CD4-positive, alpha-beta T cell treated with Interleukin-1 beta for 1 hour (primary cell): ENCODE results near the gene IGFN1.
"Not testable (repeated sequence)": the region's sequence is repeated elsewhere in the genome, so short reads cannot be mapped to it uniquely, and the experiment has no call there.

Source experiments
- DNase-seq, 2 donors: peaks; one replicate each; pipeline ENCODE4 v3.0.0-alpha.2; 2020 to 2022

The IGFN1 gene

GRCh38 chr1:201251851-201252430, 61.3 kb downstream of the IGFN1 start:
- no peak for DNase-seq

GRCh38 chr1:201252944-201253371, 62.3 kb downstream of the IGFN1 start:
- DNase-seq, result no peak

GRCh38 chr1:201253411-201253810, 62.8 kb downstream of the IGFN1 start:
- DNase-seq, result no peak

DNA sequence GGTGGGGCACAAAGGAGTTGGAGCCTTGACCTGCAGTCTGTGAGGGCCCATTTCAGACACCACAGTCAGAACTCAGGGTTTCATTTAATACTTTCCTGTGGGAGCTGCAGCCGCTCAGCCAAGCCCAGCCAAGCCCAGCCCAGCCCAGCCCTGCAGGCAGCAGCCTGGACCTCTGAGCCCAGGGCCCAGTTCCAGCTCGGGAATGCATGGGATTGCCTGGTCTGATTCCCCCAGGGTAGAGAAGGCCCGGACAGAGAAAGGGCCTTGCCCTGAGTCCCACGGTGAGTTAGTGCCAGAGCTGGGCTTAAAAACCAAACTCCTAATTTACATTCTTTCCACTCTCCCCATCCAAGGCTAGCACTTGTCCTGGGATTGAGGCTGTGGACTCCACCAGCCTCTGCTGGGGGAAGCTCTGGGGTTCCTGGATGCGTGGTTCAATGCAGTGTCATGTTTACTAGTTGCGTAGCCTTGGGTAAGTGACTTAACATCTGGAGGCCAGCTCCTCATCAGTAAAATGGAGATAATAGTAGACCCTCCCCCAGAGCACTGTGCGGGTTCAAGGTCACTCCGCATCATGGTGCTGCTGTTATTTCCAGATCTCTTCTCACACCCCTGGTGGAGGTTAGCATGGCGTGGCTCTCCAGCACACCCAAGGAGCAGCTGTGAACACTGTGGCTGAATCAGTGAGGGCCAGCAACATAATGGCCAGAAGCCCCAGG, 63.4 kb downstream of the IGFN1 start:
- no peak for DNase-seq

GRCh38 chr1:201254625-201255478, 64.2 kb downstream of the IGFN1 start:
- DNase-seq, result peak; percentile 24 to 45

DNA sequence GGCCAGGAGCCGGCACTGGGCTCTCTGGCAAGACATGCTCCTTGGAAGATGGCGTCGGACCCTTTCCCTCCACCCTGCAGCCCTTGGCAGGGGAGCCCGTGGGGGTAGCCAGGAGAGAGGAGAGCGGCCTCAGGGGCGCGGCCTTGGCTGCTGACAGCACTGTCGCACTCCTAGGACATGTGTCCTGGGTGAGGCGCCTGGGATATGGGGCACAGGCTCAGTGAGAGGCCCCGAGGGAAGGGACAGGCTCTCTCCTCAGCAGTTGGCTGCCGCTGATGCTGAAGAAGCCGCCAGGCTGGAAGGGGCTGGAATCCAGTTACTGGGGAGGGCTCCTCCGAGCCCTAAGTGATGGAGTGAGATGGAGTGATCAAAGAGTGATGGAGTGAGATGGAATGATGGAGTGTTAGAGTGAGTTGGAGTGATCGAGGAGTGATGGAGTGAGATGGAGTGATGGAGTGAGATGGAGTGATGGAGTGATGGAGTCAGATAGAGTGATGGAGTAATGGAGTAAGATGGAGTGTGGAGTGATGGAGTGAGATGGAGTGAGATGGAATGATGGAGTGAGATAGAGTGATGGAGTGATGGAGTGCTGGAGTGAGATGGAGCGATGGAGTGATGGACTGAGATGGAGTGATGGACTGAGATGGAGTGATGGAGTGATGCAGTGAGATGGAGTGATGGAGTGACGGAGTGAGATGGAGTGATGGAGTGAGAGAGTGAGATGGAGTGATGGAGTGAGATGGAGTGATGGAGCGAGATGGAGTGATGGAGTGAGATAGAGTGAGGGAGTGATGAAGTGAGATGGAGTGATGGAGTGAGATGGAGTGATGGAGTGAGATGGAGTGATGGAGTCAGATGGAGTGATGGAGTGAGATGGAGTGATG, 65.1 kb downstream of the IGFN1 start:
- no peak for DNase-seq

GRCh38 chr1:201258132-201258531, 67.5 kb downstream of the IGFN1 start:
- DNase-seq, result not testable (repeated sequence)

DNA sequence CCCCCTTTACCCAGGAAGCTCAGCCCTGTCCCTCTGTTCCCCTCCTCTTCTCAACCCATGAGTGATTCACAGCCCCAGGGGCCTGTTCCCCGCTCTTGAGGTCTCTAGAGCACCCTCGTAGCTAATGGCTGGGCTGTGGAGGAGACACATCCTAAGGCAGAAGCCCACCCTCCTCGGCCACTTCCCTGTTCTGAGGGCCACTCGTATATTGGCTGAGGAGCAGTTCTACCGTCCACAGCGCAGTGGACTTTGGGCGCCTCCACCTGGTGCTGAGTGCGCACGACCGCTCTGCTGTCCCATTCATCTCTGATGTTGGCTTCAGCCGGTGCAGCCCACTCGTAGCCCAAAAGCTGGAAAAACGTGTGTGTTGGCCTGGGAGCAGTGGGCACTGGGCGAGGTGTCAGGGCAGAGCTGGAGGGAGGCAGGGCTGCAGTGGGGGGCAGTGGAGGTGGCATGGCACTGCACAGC, 68.2 kb downstream of the IGFN1 start:
- DNase-seq, result no peak

- no peak for DNase-seq
These were observed 69.0 kb downstream of the IGFN1 start for GRCh38 chr1:201259476-201260235.

- DNase-seq, result no peak
These were observed 69.6 kb downstream of the IGFN1 start for GRCh38 chr1:201260236-201260590.

DNA sequence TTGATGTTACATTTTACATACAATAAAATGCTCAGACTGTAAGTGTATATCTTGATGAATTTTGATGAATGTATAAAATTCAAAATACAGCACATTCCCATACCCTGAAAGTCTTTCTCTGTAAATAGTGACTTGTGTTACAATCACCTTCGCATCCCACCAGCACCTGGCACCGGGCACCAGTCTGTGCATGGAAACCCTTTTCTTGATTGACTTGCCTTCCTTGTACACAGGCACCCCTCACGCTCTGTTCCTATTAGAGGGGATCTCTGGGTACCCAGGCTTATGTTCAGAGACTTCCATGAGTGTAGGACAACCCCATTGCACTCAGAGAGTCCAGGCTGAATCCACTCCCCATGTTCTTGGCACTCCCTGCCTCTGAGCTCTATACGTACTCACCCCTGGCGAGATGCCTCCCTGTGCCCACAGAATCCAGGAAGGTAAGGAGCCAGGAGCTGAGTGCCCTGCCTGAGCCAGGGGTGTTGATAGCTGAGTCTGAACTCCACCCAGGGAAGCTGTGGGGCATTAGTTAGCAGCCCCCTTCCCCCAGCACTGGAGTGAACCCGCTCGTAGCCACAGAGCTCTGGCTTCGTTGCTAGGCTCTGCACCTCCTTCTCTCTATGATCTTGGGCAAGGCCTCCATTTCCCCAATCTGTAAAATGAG, 70.2 kb downstream of the IGFN1 start:
- DNase-seq, result no peak

DNA sequence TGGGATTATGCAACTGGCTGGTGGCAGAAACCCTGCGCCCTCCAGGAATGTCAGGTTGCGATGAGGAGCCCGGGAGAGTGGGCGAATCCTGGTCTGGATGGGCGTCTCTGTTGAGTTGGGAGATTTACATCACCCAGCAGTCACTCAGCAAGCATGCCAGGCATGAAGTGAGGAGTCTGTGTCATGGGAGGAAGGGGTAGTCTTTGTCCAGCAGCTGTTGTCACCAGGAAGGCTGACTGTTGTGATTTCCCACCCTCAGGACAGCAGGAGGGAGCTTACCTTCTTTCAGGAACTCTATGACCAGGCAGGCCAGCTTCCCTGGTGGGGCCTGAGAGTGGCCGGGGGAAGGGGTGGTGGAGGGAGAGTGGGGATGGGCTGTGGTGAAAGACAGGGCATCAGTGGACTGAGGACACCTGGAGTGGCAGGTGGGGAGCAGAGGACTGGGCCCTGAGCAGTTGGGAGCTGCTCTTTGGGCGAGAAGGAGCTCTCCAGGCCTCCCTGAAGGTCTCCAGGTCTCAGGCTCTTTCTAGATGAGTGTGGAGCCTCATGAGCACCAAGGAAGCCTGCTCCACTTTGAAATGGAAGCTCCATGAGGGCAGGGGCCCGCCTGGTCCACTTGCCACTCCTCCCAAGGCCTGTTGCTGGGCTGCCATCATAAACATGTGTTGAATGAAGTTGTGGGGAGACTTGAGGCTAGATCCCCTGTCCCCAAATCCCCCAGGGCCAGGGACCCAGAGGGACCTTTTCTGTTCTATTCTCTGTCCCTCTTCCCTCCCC, 71.3 kb downstream of the IGFN1 start:
- no peak for DNase-seq

DNA sequence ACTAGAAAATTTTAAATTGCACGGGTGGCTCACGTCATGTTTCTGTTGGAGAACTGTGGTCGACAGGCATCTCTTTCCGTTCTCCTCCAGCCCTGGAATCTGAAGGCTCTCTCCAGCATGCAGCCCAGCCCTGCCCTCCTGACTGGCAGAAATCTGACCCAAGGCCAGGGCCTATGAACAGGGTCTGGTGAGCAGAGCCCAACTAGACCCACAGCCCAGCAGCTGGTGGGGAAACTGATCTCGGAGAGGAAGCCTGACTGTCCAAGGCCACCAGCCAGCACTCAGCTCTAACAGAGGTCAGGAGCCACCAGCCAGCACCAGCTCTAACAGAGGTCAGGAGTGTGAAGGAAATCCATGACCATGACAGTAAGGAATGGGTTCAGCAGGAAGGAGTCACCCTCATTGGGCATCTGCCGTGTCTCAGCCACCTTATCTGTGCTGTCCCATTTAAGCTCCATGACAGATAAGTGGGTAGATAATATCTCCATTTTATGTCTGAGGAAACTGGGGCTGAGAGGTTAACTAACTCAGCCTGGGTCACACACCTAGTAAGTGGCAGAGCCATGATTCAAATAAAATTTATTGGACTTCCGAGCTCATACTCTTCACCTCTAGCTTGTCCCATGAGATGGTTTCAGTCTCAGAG, 72.5 kb downstream of the IGFN1 start:
- DNase-seq, result no peak

GRCh38 chr1:201264072-201264471, 73.4 kb downstream of the IGFN1 start:
- DNase-seq, result no peak

DNA sequence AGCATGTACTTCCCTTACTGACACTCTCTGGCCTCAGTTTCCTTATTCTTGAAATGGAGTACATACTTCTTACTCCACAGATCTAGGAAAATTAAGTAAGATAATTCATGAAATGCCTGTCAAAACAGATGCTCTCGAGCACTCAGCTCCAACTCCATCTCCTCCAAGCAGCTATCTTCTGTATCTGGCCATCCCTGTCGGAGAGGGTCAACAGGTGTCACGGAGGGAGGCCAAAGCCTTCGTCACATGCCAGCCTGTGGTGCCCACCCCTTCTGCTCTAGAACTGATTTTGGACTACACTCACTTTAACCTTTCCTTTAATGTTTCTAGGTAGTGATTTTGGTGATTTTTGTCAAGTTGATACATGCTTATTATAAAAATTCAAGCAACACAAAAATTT, 73.9 kb downstream of the IGFN1 start:
- DNase-seq, result no peak

GRCh38 chr1:201265756-201266155, 75.1 kb downstream of the IGFN1 start:
- DNase-seq, result no peak

DNA sequence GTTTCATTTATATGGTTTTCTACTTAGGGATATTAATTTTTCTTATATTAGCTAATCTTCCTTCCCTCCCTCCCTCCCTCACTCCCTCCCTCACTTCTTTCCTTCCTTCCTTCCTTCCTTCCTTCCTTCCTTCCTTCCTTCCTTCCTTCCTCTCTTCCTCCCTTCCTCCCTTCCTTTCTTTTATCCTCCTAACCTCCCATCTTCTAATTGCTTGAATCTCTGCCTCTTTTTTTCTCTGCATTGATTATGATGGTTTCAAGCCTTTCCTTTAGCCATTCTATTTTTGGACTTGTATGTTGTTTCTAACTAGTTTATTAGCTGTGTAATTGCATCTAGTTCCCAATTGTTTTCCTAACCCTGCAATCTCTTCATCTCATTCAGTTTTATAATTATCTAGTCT, 75.7 kb downstream of the IGFN1 start:
- DNase-seq, result no peak

DNA sequence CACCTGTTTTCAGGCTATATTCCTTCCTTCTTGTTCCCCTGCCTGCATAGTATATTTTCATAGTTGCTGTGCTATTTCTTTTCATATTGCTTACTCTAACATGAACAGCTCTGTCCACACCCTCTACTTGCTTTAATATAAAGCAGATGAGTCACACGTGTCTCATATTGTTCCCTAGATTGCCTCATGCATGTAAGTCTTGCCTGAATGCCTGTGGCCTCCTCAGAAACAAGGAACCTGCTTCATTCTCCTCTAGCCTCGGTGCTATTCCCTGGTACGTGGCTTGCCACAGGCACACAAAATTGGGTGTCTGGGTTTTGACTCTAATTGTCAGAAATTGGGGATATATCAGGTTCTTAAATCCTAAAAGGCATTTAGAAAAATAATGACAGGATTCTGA, 76.2 kb downstream of the IGFN1 start:
- DNase-seq, result no peak

- no peak for DNase-seq
These were observed 77.0 kb downstream of the IGFN1 start for GRCh38 chr1:201267481-201268229.
